Mesenchymal stem cell (in vitro differentiated cells and primary cell): Measurements from ENCODE around the gene ROBO3.

Experiments used
- DNase-seq: peaks from one replicate; pipeline ENCODE4 v3.0.0-alpha.2; 2013
- H2AFZ ChIP-seq: one replicate; pipeline ENCODE4 v1.6.1; 2013; ENCODE audit warnings: low read depth, mild to moderate bottlenecking, control low read depth, inconsistent platforms, low read length, moderate library complexity
- H2AK5ac ChIP-seq: 2 replicates; pipeline ENCODE4 v1.6.1; 2013; ENCODE audit warnings: low read length, moderate library complexity, mild to moderate bottlenecking, inconsistent platforms; ENCODE audit not compliant: severe bottlenecking
- H2BK120ac ChIP-seq: one replicate; pipeline ENCODE4 v1.6.1; 2013; ENCODE audit warnings: low read depth, mild to moderate bottlenecking, inconsistent platforms, low read length, moderate library complexity
- H2BK12ac ChIP-seq, 2 experiments: one replicate each; pipeline ENCODE4 v1.6.1; 2013; ENCODE audit warnings: inconsistent platforms in 2 of 2, low read length in 2 of 2, mild to moderate bottlenecking in 2 of 2, moderate library complexity in 2 of 2, control low read depth in 1 of 2
- H2BK15ac ChIP-seq: one replicate; pipeline ENCODE4 v1.6.1; 2013; ENCODE audit warnings: mild to moderate bottlenecking, low read depth, inconsistent platforms; ENCODE audit not compliant: poor library complexity, severe bottlenecking
- H2BK5ac ChIP-seq: 2 replicates; pipeline ENCODE4 v1.6.1; 2013; ENCODE audit warnings: low read depth, mild to moderate bottlenecking, low read length, control low read depth, inconsistent platforms; ENCODE audit not compliant: poor library complexity, severe bottlenecking
- H3K14ac ChIP-seq, 2 experiments: one replicate each; pipeline ENCODE4 v1.6.1; 2013; ENCODE audit warnings: inconsistent platforms in 2 of 2, low read length in 2 of 2, control low read depth in 1 of 2, mild to moderate bottlenecking in 1 of 2, moderate library complexity in 1 of 2
- H3K18ac ChIP-seq, 2 experiments: one replicate each; pipeline ENCODE4 v1.6.1; 2013; ENCODE audit warnings: inconsistent platforms in 2 of 2, low read length in 2 of 2, control low read depth in 1 of 2, low read depth in 1 of 2, mild to moderate bottlenecking in 1 of 2
- H3K23ac ChIP-seq, 2 experiments: one replicate each; pipeline ENCODE4 v1.6.1; 2013; ENCODE audit warnings: inconsistent platforms in 2 of 2, low read length in 2 of 2, mild to moderate bottlenecking in 2 of 2, moderate library complexity in 2 of 2, control low read depth in 1 of 2
- H3K27ac ChIP-seq: 2 replicates; pipeline ENCODE4 v1.5.1; 2013; ENCODE audit warnings: mild to moderate bottlenecking, moderate library complexity, low read length, control low read depth, inconsistent platforms; ENCODE audit not compliant: poor library complexity, severe bottlenecking
- H3K27me3 ChIP-seq, 2 experiments: 2 replicates each; pipeline versions ENCODE4 v1.6.1 to v1.7.0; 2013; ENCODE audit warnings: low read length in 2 of 2, mild to moderate bottlenecking in 2 of 2, moderate library complexity in 2 of 2, control low read depth in 1 of 2, inconsistent platforms in 1 of 2; ENCODE audit not compliant: control insufficient read depth in 1 of 2, insufficient read depth in 1 of 2
- H3K36me3 ChIP-seq, 2 experiments: 2 replicates each; pipeline versions ENCODE4 v1.6.1 to v1.7.0; 2013; ENCODE audit warnings: low read length in 2 of 2, control low read depth in 1 of 2, inconsistent platforms in 1 of 2, low read depth in 1 of 2, mild to moderate bottlenecking in 1 of 2; ENCODE audit not compliant: insufficient read depth in 2 of 2, control insufficient read depth in 1 of 2
- H3K4ac ChIP-seq, 2 experiments: one replicate each; pipeline ENCODE4 v1.6.1; 2013; ENCODE audit warnings: inconsistent platforms in 2 of 2, low read length in 2 of 2, mild to moderate bottlenecking in 2 of 2, moderate library complexity in 2 of 2, control low read depth in 1 of 2, low read depth in 1 of 2
- H3K4me1 ChIP-seq: 2 replicates; pipeline ENCODE4 v1.6.1; 2013; ENCODE audit warnings: low read depth, low read length, control low read depth; ENCODE audit not compliant: control insufficient read depth, insufficient read depth
- H3K4me2 ChIP-seq: 2 replicates; pipeline ENCODE4 v1.6.1; 2013; ENCODE audit warnings: low read length, mild to moderate bottlenecking, inconsistent platforms; ENCODE audit not compliant: poor library complexity, severe bottlenecking
- H3K4me3 ChIP-seq, 2 experiments: 2 replicates each; pipeline versions ENCODE4 v1.5.1 to v1.7.0; 2013; ENCODE audit warnings: low read length in 2 of 2, mild to moderate bottlenecking in 2 of 2, control low read depth in 1 of 2, low read depth in 1 of 2; ENCODE audit not compliant: insufficient read depth in 1 of 2
- H3K79me1 ChIP-seq: replicated peaks from 2 replicates; pipeline ENCODE4 v1.6.1; 2013; ENCODE audit warnings: mild to moderate bottlenecking, control low read depth, low read length, inconsistent platforms; ENCODE audit not compliant: poor library complexity, severe bottlenecking
- H3K9ac ChIP-seq: 2 replicates; pipeline ENCODE4 v1.7.0; 2013; ENCODE audit warnings: mild to moderate bottlenecking, low read length, moderate library complexity
- H3K9me3 ChIP-seq: 2 replicates; pipeline ENCODE4 v1.7.0; 2013; ENCODE audit warnings: mild to moderate bottlenecking, low read length; ENCODE audit not compliant: control insufficient read depth
- H4K8ac ChIP-seq: one replicate; pipeline ENCODE4 v1.6.1; 2013; ENCODE audit warnings: inconsistent platforms, mild to moderate bottlenecking, low read length, moderate library complexity
- H4K91ac ChIP-seq: one replicate; pipeline ENCODE4 v1.6.1; 2013; ENCODE audit warnings: mild to moderate bottlenecking, low read length, inconsistent platforms
- WGBS: methylation state at CpG from one replicate; pipeline ENCODE4 v1.1.7; 2013; ENCODE audit warnings: mixed read lengths; 5-methylcytosine and 5-hydroxymethylcytosine counted together

ROBO3 gene

GRCh38 chr11:124902616-124903015 is 37.4 kb downstream of the ROBO3 start:
- Histone ChIP-seq H3K79me1 (no peaks in the 10 kb centered on the region), H4K8ac (no peak overlapping the region), H3K4me2 (no peak overlapping the region), H2BK15ac (no peak overlapping the region), H3K14ac (no peak overlapping the region), H2AK5ac (no peak overlapping the region), H3K18ac (no peak overlapping the region), H3K4me3 (no peak overlapping the region), H3K9ac (no peak overlapping the region), H3K36me3 (no peaks in the 10 kb centered on the region), H2BK5ac (no peak overlapping the region), H3K9me3 (no peaks in the 10 kb centered on the region), H2BK12ac (no peak overlapping the region), H3K4me1 (peaks cover 16% of the 10 kb centered on the region), H2BK120ac (no peak overlapping the region), H2AFZ (no peak overlapping the region), H3K27ac (no peak overlapping the region), H3K23ac (no peak overlapping the region), H3K27me3 (no peaks in the 10 kb centered on the region), H3K4ac (no peak overlapping the region), H4K91ac (no peak overlapping the region)
- no peak for DNase-seq
- no CpG with 5 or more reads among the region's 1 CpG for WGBS

DNA sequence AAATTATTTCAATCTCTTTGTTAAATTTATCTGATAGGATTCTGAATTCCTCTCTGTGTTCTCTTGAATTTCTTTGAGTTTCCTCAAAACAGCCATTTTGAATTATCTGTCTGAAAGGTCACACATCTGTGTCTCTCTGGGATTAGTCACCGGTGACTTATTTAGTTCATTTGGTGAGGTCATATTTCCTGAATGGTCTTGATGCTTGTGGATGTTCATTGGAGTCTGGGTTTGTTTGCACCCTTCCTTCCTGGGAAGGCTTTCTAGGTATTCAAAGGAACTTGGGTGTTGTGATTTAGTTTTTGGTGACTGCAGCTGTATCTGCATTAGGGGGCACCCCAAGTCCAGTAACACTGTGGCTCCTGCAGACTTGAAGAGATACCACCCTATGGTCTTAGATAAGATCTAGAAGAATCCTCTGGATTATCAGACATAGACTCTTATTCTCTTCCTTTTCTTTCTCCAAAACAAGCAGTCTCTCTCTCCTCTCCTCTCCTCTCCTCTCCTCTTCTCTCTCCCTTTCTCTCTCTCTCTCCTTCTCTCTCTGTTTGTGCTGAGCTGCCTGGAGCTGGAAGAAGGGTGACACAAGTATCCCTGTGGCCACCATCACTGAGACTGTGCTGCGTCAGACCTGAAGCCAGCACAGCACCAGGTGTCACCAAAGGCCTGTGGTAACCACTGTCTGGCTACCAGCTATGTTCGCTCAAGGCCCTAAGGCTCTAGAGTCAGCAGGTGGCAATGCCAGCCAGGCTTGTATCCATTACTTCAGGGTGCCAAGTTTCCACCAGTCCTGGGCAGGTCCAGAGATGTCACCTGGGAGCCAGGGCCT is 50.5 kb downstream of the ROBO3 start:
- Histone ChIP-seq H3K4me3 (no peak overlapping the region), H3K27me3 (no peaks in the 10 kb centered on the region), H2BK120ac (no peak overlapping the region), H2AFZ (no peak overlapping the region), H3K27ac (no peak overlapping the region), H2AK5ac (no peak overlapping the region), H3K79me1 (no peaks in the 10 kb centered on the region), H2BK5ac (no peak overlapping the region), H4K8ac (no peak overlapping the region), H3K4ac (no peak overlapping the region), H3K9ac (no peak overlapping the region), H2BK12ac (no peak overlapping the region), H3K14ac (no peak overlapping the region), H3K23ac (no peak overlapping the region), H3K9me3 (peaks cover 7% of the 10 kb centered on the region), H3K18ac (no peak overlapping the region), H3K4me1 (peaks cover 4% of the 10 kb centered on the region), H3K4me2 (no peak overlapping the region), H4K91ac (no peak overlapping the region), H2BK15ac (no peak overlapping the region), H3K36me3 (no peaks in the 10 kb centered on the region)
- peak; percentile 24 for DNase-seq
- 67% methylated on average over 3 of the region's 3 CpGs for WGBS

DNA sequence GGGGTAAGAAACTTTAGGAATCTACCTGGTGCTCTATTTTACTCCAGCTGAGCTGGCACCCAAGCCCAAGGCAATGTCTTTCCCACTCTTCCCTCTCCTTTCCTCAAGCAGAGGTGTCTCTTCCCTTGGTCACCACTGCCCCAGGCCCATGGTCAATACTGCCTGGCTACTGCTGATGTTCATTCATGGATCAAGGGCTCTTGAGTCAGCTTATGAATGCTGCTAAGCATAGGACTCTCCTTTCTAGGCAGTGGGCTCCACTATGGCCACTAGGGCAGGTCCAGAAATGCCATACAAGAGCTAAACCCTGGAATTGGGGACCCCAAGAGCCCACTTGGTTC is 51.1 kb downstream of the ROBO3 start:
- peaks cover 9% of the 10 kb centered on the region for H3K4me1 ChIP-seq
- H4K91ac ChIP-seq = no peak overlapping the region
- no peak overlapping the region for H2AK5ac ChIP-seq
- H3K23ac ChIP-seq = no peak overlapping the region
- H3K27me3 ChIP-seq = peaks cover 0 to 2% of the 10 kb centered on the region in 2 experiments
- H3K18ac ChIP-seq = no peak overlapping the region
- H2BK15ac ChIP-seq = no peak overlapping the region
- H3K4ac ChIP-seq = no peak overlapping the region
- H2AFZ ChIP-seq = no peak overlapping the region
- DNase-seq = no peak
- no peaks in the 10 kb centered on the region for H3K79me1 ChIP-seq
- no peak overlapping the region for H4K8ac ChIP-seq
- no peak overlapping the region for H3K27ac ChIP-seq
- peaks cover 7% of the 10 kb centered on the region for H3K9me3 ChIP-seq
- no peak overlapping the region for H2BK12ac ChIP-seq
- H2BK120ac ChIP-seq = no peak overlapping the region
- H2BK5ac ChIP-seq = no peak overlapping the region
- H3K4me3 ChIP-seq = no peak overlapping the region
- no peaks in the 10 kb centered on the region for H3K36me3 ChIP-seq
- H3K14ac ChIP-seq = no peak overlapping the region
- H3K9ac ChIP-seq = no peak overlapping the region
- no peak overlapping the region for H3K4me2 ChIP-seq

- Histone ChIP-seq H3K4ac (no peak overlapping the region), H3K4me2 (no peak overlapping the region), H3K36me3 (no peaks in the 10 kb centered on the region), H3K27ac (no peak overlapping the region), H4K8ac (peak overlapping the region; percentile 29), H3K18ac (peak overlapping the region; percentile 5 to 27), H2BK15ac (no peak overlapping the region), H4K91ac (no peak overlapping the region), H3K4me1 (peaks cover 13% of the 10 kb centered on the region), H3K14ac (no peak overlapping the region), H2AFZ (no peak overlapping the region), H3K27me3 (peaks cover 0 to 5% of the 10 kb centered on the region in 2 experiments), H3K9ac (no peak overlapping the region), H3K79me1 (no peaks in the 10 kb centered on the region), H2BK5ac (no peak overlapping the region), H3K4me3 (no peak overlapping the region), H2AK5ac (no peak overlapping the region), H3K9me3 (peaks cover under 1% of the 10 kb centered on the region), H3K23ac (no peak overlapping the region), H2BK120ac (peak overlapping the region; percentile 52), H2BK12ac (peak overlapping the region in 1 of 2 experiments; percentile 21)
- WGBS = 89% methylated on average over 6 of the region's 6 CpGs
- DNase-seq = peak; percentile 64
These were observed 51.9 kb downstream of the ROBO3 start for GRCh38 chr11:124917115-124917637.
